GM12864 (cell line): Measurements from ENCODE around the gene FRYL.
"Not testable (repeated sequence)": the region's sequence is repeated elsewhere in the genome, so short reads cannot be mapped to it uniquely, and the experiment has no call there.

Experiments used
- DNase-seq: peaks from one replicate; pipeline ENCODE4 v3.0.0-alpha.2; 2011; ENCODE audit warnings: low read depth
- H3K4me3 ChIP-seq: 2 replicates; pipeline ENCODE4 v1.5.1; 2011; ENCODE audit warnings: mild to moderate bottlenecking, low read depth, low read length, control low read depth
- TF ChIP-seq, protein P1 (sequence below): IDR thresholded peaks from 2 replicates; pipeline ENCODE4 v1.5.1; 2011; ENCODE audit warnings: low read depth, mild to moderate bottlenecking, moderate library complexity, low read length, control low read depth, inconsistent platforms; ENCODE audit errors: missing control alignments

FRYL gene

DNA sequence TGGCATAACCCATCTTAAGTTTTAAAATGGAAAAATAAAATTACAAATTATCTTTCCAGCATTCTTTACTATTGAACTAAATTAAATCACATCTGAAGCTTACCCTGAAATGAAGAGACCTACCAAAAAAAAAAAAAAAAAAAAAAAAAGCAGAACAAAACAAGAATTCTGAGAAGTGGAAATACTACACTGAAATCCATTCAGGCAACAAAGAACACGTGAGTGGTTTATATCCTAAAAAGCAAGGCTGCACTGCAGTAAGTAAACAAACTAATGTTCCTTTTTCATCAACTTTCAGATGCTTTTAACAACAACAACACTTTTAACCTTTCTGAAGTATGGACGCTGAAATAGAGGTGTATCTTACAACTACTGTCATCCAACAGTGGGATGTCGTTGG, 7.5 kb downstream of the FRYL start:
- no peak for DNase-seq
- no peak overlapping the region for H3K4me3 ChIP-seq
- TF ChIP-seq, protein P1, sequence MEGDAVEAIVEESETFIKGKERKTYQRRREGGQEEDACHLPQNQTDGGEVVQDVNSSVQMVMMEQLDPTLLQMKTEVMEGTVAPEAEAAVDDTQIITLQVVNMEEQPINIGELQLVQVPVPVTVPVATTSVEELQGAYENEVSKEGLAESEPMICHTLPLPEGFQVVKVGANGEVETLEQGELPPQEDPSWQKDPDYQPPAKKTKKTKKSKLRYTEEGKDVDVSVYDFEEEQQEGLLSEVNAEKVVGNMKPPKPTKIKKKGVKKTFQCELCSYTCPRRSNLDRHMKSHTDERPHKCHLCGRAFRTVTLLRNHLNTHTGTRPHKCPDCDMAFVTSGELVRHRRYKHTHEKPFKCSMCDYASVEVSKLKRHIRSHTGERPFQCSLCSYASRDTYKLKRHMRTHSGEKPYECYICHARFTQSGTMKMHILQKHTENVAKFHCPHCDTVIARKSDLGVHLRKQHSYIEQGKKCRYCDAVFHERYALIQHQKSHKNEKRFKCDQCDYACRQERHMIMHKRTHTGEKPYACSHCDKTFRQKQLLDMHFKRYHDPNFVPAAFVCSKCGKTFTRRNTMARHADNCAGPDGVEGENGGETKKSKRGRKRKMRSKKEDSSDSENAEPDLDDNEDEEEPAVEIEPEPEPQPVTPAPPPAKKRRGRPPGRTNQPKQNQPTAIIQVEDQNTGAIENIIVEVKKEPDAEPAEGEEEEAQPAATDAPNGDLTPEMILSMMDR = no peak

DNA sequence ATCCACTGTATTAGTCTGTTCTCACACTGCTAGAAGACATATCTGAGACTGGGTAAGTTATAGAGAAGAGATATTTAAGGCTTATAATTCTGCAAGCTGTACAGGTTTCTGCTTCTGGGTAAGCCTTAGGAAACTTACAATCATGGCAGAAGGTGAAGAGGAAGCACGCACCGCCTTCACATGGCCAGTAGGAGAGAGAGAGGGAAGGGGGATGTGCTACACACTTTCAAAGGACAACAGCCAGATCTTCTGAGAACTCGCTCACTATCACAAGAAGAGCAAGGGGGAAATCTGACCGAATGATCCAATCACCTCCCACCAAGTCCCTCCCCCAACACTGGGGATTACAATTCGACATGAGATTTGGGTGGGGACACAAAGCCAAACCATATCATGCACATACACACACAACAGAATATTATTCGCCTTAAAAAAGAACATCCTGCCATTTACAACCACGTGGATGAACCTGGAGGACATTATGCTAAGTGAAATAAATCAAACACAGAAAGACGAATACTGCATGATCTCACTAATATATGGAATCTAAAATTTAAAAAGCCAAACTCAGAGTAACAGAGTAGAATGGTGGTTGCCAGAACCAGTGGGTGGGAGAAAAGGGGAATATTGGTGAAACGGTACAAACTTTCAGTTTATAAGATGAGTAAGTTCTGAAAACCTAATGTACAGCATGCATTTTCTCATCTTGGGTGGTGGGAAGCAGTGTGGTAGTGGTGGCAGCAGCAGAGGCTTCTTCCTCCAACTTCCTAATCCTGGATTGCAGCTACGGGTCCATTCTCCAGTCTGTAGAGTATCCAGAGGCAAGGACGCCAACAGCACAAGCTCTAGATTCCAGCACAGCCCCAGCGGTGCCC, 12.8 kb downstream of the FRYL start:
- no peak overlapping the region for H3K4me3 ChIP-seq
- DNase-seq = no peak
- TF ChIP-seq, protein P1 = peak; percentile 22

DNA sequence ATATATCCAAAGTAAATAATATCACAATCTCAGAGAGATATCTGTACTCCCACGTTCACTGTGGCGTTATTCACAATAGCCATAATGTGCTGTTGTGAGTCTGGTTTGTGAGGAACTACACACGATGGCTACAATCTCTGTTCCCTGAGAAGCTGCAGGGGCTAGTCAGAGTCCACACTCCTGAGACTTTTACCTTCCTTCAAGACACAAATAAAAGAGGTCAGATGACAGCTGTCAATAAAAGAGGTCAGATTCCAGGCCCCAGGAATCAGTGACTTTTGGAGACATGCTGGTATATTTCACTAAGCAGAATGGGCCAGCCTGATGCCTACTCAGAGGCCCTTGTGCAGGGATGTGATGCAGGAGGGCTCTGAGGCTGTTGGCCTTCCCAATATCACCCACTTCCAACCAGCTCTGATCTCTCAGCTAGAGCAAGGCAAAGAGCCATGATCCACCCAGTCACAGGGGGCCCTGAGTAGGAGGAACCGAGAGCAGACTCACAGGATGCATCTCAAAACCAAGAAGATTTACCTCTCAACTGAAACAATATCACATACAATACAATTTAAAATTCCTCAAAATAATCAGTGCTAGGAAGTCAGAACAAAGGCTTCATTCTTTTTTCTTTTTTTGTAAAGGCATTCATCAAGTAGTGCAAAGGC, 13.8 kb downstream of the FRYL start:
- no peak for DNase-seq
- TF ChIP-seq, protein P1 = no peak
- H3K4me3 ChIP-seq = no peak overlapping the region

DNA sequence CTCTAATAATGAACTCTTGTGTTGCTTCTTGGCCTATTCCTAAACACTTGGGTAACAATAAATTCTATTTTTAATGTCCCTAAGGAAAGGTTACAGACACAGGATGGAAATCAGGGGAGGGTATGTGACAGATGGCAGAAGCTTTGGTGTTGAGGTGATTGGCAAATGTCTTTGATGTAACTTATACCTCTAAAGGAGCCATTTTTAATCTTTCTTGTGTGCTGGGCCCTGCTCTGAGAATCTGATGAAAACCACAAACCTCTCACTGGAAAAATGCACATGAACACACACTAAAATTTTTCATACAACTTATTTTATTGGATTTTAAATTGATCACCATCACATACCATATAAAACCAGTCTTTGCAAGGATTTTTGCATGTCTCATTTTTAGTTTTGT, 17.7 kb downstream of the FRYL start:
- no peak for DNase-seq
- TF ChIP-seq, protein P1 = no peak

DNA sequence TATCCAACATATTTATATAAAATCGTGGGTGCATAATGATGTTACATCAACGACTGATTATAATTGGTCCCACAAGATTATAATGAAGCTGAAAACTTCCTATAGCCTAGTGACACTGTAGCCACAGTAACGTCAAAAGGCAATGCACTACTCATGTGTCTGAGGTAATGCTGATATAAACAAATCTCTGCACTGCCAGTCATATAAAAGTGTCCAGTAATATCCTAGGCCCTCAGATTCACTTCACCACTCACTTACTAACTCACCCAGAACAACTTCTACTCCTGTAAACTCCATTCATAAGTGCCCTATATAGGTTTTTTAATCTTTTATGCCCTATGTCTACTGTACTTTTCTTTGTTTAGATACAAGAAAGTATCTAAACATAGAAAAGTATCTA, 18.8 kb downstream of the FRYL start:
- H3K4me3 ChIP-seq = no peak overlapping the region
- no peak for DNase-seq
- TF ChIP-seq, protein P1 = no peak

More for the DNA sequence above, 17.7 kb downstream of the FRYL start:
- no peak overlapping the region for H3K4me3 ChIP-seq

DNA sequence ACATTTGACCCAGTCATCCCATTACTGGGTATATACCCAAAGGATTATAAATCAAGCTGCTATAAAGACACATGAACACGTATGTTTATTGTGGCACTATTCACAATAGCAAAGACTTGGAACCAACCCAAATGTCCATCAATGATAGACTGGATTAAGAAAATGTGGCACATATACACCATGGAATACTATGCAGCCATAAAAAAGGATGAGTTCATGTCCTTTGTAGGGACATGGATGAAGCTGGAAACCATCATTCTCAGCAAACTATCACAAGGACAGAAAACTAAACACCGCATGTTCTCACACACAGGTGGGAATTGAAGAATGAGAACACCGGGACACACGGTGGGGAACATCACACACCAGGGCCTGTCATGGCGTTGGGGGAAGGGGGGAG, 21.4 kb downstream of the FRYL start:
- H3K4me3 ChIP-seq, DNase-seq: not testable (repeated sequence)

DNA sequence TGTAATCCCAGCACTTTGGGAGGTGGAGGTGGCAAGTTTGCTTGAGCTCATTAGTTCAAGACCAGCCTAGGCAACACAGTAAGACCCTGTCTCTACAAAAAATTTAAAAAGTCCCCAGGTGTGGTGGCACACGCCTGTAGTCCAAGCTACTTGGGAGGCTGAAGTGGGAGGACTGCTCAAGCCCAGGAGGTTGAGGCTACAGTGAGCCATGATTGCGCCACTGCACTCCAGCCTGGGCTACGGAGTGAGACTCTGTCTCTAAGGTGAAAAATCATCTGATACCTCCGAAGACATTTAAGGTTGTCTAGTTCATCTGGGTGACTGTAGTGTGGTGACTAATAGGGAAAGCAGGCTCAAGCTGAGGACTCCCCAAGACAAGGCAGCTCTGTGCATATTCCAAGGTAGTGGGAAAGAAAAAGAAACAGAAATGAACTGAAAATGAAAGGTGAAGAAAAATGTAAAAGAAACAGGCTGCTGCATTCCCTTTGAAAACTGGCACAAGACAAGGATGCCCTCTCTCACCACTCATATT, 23.3 kb downstream of the FRYL start:
- TF ChIP-seq, protein P1 = no peak
- no peak for DNase-seq
- H3K4me3 ChIP-seq = no peak overlapping the region
